GM23338 (cell line): ENCODE data around the gene MIDN. TPM values are rescaled to one million over a fixed set of nuclear protein-coding genes. Genes with fewer than 3 reads are reported as not detected.

Source experiments
- ATAC-seq: fragments of 200-7000 bp; cut with Tn5 transposase; 3 replicates; pipeline ENCODE4 v1.9.1; 2020
- DNase-seq: peaks from one replicate; pipeline ENCODE4 v3.0.0-alpha.2; 2015; ENCODE audit warnings: low spot score
- H2AFZ ChIP-seq: fragments of 200-600 bp; sonication (generic); 2 replicates; pipeline ENCODE4 v1.8.0; 2016; ENCODE audit warnings: antibody characterized with exemption, mild to moderate bottlenecking, moderate library complexity
- H3F3A ChIP-seq: fragments of 200-600 bp; sonication (generic); replicated peaks from 2 replicates; pipeline ENCODE4 v1.8.0; 2017; ENCODE audit warnings: antibody characterized with exemption, mixed run types, low read depth
- H3K27ac ChIP-seq: fragments of 200-600 bp; sonication (generic); 2 replicates; pipeline ENCODE4 v1.6.1; 2016; ENCODE audit warnings: low read depth
- H3K27me3 ChIP-seq: fragments of 200-600 bp; sonication (generic); 2 replicates; pipeline ENCODE4 v1.8.0; 2016; ENCODE audit warnings: mild to moderate bottlenecking, mixed run types, moderate library complexity; ENCODE audit not compliant: insufficient read depth
- H3K36me3 ChIP-seq: fragments of 200-600 bp; sonication (generic); 2 replicates; pipeline ENCODE4 v1.8.0; 2016; ENCODE audit warnings: mild to moderate bottlenecking; ENCODE audit not compliant: insufficient read depth
- H3K4me1 ChIP-seq: fragments of 200-600 bp; sonication (generic); 2 replicates; pipeline ENCODE4 v1.8.0; 2016; ENCODE audit warnings: mild to moderate bottlenecking, moderate library complexity; ENCODE audit not compliant: insufficient read depth
- H3K4me2 ChIP-seq: fragments of 200-600 bp; sonication (generic); 2 replicates; pipeline ENCODE4 v1.7.1; 2017; ENCODE audit warnings: mixed run types
- H3K4me3 ChIP-seq: fragments of 200-600 bp; sonication (generic); 2 replicates; pipeline ENCODE4 v1.6.1; 2016; ENCODE audit warnings: mixed run types
- H3K79me2 ChIP-seq: fragments of 200-600 bp; sonication (generic); replicated peaks from 2 replicates; pipeline ENCODE4 v1.8.0; 2017; ENCODE audit warnings: mild to moderate bottlenecking; ENCODE audit not compliant: insufficient read depth
- H3K9me2 ChIP-seq: fragments of 200-600 bp; sonication (generic); 2 replicates; pipeline ENCODE4 v1.8.0; 2017; ENCODE audit not compliant: insufficient read depth
- H4K20me1 ChIP-seq: fragments of 200-600 bp; sonication (generic); replicated peaks from 2 replicates; pipeline ENCODE4 v1.8.0; 2017; ENCODE audit warnings: mild to moderate bottlenecking; ENCODE audit not compliant: insufficient read depth
- H3K27ac Mint-ChIP-seq: 2 replicates; pipeline ENCODE4 v1.8.0; 2020; ENCODE audit warnings: inconsistent platforms, mild to moderate bottlenecking, moderate library complexity, mixed read lengths
- H3K27me3 Mint-ChIP-seq: 3 replicates; pipeline ENCODE4 v1.8.0; 2022; ENCODE audit warnings: low read depth, mild to moderate bottlenecking, moderate library complexity, mixed read lengths, inconsistent platforms; ENCODE audit not compliant: insufficient read depth, poor library complexity
- H3K36me3 Mint-ChIP-seq: 3 replicates; pipeline ENCODE4 v1.8.0; 2021; ENCODE audit warnings: low read depth, mild to moderate bottlenecking, inconsistent platforms, moderate library complexity, mixed read lengths
- H3K4me1 Mint-ChIP-seq: 3 replicates; pipeline ENCODE4 v1.8.0; 2020; ENCODE audit warnings: mild to moderate bottlenecking, inconsistent platforms, mixed read lengths
- H3K4me3 Mint-ChIP-seq: 3 replicates; pipeline ENCODE4 v1.8.0; 2021; ENCODE audit warnings: moderate library complexity, mild to moderate bottlenecking, inconsistent platforms, mixed read lengths
- H3K9me3 Mint-ChIP-seq: 3 replicates; pipeline ENCODE4 v1.8.0; 2020; ENCODE audit warnings: moderate library complexity, mild to moderate bottlenecking, inconsistent platforms, mixed read lengths
- CREB1 ChIP-seq: fragments of 250-450 bp; sonication (Bioruptor Pico); IDR thresholded peaks from 2 replicates; pipeline ENCODE4 v1.5.0; 2020; ENCODE audit warnings: low read depth, mild to moderate bottlenecking, moderate library complexity
- CTCF ChIP-seq, 2 experiments: fragments of 200-600 bp in 1 of 2; sonication (generic) in 1 of 2; conservative IDR thresholded peaks; 2 replicates each; pipeline versions ENCODE4 v1.5.1 to v1.6.1; 2016 to 2017; ENCODE audit warnings: antibody characterized with exemption in 2 of 2, low read depth in 2 of 2, mild to moderate bottlenecking in 2 of 2, moderate library complexity in 1 of 2
- ETS1 ChIP-seq: IDR thresholded peaks from 2 replicates; pipeline ENCODE4 v1.6.1; 2016; ENCODE audit warnings: antibody characterized with exemption
- EZH2 ChIP-seq: fragments of 200-600 bp; sonication (generic); IDR thresholded peaks from one replicate; pipeline ENCODE4 v1.8.0; 2017; ENCODE audit warnings: antibody characterized with exemption, mild to moderate bottlenecking, low read depth; ENCODE audit not compliant: unreplicated experiment
- EZH2phosphoT487 ChIP-seq: fragments of 200-600 bp; sonication (generic); IDR thresholded peaks from one replicate; pipeline ENCODE4 v1.8.1; 2018; ENCODE audit warnings: antibody characterized with exemption; ENCODE audit not compliant: unreplicated experiment
- JUNB ChIP-seq: IDR thresholded peaks from one replicate; pipeline ENCODE4 v1.6.1; 2016; ENCODE audit warnings: antibody characterized with exemption; ENCODE audit not compliant: unreplicated experiment
- NANOG ChIP-seq: IDR thresholded peaks from 2 replicates; pipeline ENCODE4 v1.6.1; 2016; ENCODE audit warnings: antibody characterized with exemption, borderline replicate concordance
- POLR2AphosphoS5 ChIP-seq: IDR thresholded peaks from 2 replicates; pipeline ENCODE4 v1.6.1; 2016; ENCODE audit warnings: antibody characterized with exemption, low read depth
- REST ChIP-seq: IDR thresholded peaks from one replicate; pipeline ENCODE4 v1.6.1; 2018; ENCODE audit warnings: antibody characterized with exemption; ENCODE audit not compliant: unreplicated experiment
- STAT1 ChIP-seq: IDR thresholded peaks from one replicate; pipeline ENCODE4 v1.6.1; 2016; ENCODE audit warnings: antibody characterized with exemption; ENCODE audit not compliant: unreplicated experiment
- ZNF114 ChIP-seq: fragments of 250-450 bp; sonication (Bioruptor Pico); IDR thresholded peaks from 2 replicates; pipeline ENCODE4 v1.5.0; 2020; ENCODE audit warnings: mild to moderate bottlenecking, moderate library complexity
- ZNF331 ChIP-seq: fragments of 250-450 bp; sonication (Bioruptor Pico); IDR thresholded peaks from 2 replicates; pipeline ENCODE4 v1.5.0; 2020; ENCODE audit warnings: low read depth, mild to moderate bottlenecking, moderate library complexity
- ZNF462 ChIP-seq: fragments of 250-450 bp; sonication (Bioruptor Pico); IDR thresholded peaks from 2 replicates; pipeline ENCODE4 v1.5.0; 2020; ENCODE audit warnings: mild to moderate bottlenecking, moderate library complexity
- polyA plus RNA-seq: library from polyadenylated mRNA; unstranded; fragments of >200 nt; fragmentation: Nextera tagmentation; extraction: Ambion mirVana; gene quantifications from 2 replicates; pipeline ENCODE4 v1.2.1, GENCODE V29; 2016
- total RNA-seq: library from RNA; depleted of rRNA; stranded (reverse); fragments of >200 nt; shearing (Covaris generic); gene quantifications from 2 replicates; pipeline ENCODE4 v1.2.3, GENCODE V29; 2014

The MIDN gene
- total and polyA plus RNA-seq, 2 experiments from 2014 or later, result 28.6 to 113 TPM

- 0 out of 2 replicates have a peak, but pooled peaks cover 3% of the 10 kb centered on the region for H3K4me1 ChIP-seq
- no peak overlapping the region for H3K27ac ChIP-seq
- H3K27ac Mint-ChIP-seq, result 0 out of 2 replicates have a peak overlapping the region, but pooled peaks have one; percentile 47
- no peak overlapping the region for H3K4me2 ChIP-seq
- no peaks in the 10 kb centered on the region for H3K36me3 ChIP-seq
- peaks cover 18% of the 10 kb centered on the region for H3K27me3 ChIP-seq
- no peak for ATAC-seq
- H3K27me3 Mint-ChIP-seq, result peaks cover 24% of the 10 kb centered on the region
- no peak overlapping the region for H2AFZ ChIP-seq
- H3K79me2 ChIP-seq, result peaks cover 6% of the 10 kb centered on the region
- DNase-seq, result no peak
- H3F3A ChIP-seq, result peaks cover 29% of the 10 kb centered on the region
- H3K9me3 Mint-ChIP-seq, result no peaks in the 10 kb centered on the region; the same call in 2 of the 3 replicates
- no peaks in the 10 kb centered on the region for H3K9me2 ChIP-seq
- peaks cover 12% of the 10 kb centered on the region; the same call in 2 of the 3 replicates for H3K36me3 Mint-ChIP-seq
- peaks cover 24% of the 10 kb centered on the region for H3K4me1 Mint-ChIP-seq
- no peaks in the 10 kb centered on the region for H4K20me1 ChIP-seq
- no peak overlapping the region for H3K4me3 ChIP-seq
- TF ChIP-seq STAT1 (no peak), ZNF114 (no peak), ETS1 (no peak), EZH2 (no peak), CTCF (conservative IDR thresholded peaks at IDR 0.05; ENCODE audit: low read depth in 2 of 2) (no peak), CREB1 (CRISPR knock-in tag) (no peak), EZH2phosphoT487 (no peak), ZNF331 (CRISPR knock-in tag) (no peak), NANOG (no peak), POLR2AphosphoS5 (no peak), ZNF462 (no peak), REST (no peak), JUNB (no peak)
- H3K4me3 Mint-ChIP-seq, result no peak overlapping the region
Observed at GRCh38 chr19:1280636-1281568, 32.5 kb downstream of the MIDN start.
